CD4-positive, alpha-beta T cell treated with Interleukin-17A for 1 hour (primary cell): ENCODE measurements around the gene SH3TC1.

Experiments
- DNase-seq: peaks from one replicate; pipeline ENCODE4 v3.0.0-alpha.2; 2020

Gene SH3TC1

GRCh38 chr4:8164194-8164565, 34.9 kb upstream of the SH3TC1 start:
- DNase-seq: no peak

- no peak for DNase-seq
Observed at GRCh38 chr4:8164687-8165086, 34.4 kb upstream of the SH3TC1 start.

DNA sequence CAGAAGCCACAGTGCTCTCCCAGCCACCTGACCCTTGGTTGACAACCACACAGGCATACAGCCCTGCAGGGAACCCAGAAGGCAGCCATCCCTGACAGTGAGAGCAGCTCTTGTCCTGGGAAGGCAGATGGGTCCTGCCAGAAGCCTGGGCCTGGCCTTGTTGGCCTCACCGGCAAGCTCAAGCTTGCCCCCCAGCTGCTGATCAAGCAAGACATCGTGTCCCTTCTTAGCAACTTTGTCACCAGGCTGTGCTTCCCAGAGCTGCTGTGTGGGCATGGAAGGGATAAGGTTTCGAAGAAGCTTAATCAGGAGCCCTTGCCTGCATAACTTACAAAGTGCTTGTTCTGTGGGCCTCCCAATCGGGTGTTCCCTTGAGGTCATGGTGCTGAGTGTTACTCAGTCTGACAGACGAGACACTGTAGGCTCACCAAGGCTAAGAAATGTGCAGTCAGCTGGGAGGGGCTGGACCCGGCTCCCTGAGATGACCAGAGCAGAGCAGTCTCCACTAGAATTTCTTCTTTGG, 33.7 kb upstream of the SH3TC1 start:
- DNase-seq: no peak

- DNase-seq: no peak
Observed at GRCh38 chr4:8167291-8167690, 31.8 kb upstream of the SH3TC1 start.

DNA sequence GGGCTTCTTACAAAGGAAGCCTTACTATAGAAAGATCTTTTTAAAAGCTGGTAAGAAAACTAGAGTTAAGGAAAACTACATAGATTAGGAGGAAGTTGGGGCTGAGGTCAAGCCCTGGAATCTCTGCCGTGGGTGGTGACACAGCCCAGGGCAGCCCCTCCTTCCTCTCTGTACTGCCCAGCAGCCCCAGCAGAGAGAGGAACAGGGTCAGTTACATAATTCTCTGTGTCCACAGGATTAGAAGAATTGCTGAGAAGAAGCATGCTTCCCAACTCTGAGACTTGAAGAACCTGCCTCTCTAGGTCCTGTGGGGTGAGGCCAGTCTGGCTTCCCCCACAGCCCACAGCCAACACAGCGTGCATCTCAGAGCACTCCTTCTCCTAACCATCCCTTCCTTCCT, 31.3 kb upstream of the SH3TC1 start:
- DNase-seq: no peak

DNA sequence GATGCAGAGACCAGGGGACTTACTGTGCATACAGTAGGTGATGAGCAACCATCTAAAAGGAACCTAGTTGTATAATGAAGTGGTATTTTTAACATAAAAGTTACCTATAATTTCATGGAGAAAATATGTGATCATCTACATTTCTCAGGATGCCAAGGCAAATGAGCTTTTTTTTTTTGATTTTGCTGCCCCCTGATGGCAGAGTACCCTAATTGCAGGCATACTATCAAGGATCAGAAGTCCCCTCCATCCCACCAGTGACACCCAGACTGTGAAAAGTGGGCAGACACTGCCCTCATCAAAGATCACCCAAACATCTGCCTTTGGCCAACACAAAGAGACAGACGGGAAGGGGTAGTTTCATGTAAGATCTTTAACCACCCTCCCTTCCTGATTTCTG, 30.9 kb upstream of the SH3TC1 start:
- no peak for DNase-seq

- no peak for DNase-seq
Observed at GRCh38 chr4:8168832-8169598, 30.1 kb upstream of the SH3TC1 start.

GRCh38 chr4:8169763-8170162, 29.3 kb upstream of the SH3TC1 start:
- DNase-seq: no peak

DNA sequence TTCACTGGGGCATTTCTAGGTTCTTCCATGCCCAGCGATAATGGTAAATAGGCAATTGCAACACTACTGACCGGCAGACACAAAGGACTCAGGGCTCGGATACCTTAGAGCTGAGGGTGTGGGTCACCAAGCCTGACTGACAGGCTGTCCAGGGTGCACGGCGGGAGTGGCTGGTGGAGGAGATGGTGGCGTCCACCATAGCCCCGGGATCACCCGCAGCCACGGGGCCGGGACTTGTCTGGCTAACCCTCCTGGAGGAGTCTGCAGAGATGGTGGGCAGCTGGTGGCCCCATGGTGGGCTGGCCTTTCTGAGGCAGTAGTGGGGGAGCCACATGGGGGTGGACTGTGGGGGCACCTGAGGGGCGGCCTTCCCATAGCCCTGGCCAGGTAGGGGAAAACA, 28.7 kb upstream of the SH3TC1 start:
- no peak for DNase-seq

DNA sequence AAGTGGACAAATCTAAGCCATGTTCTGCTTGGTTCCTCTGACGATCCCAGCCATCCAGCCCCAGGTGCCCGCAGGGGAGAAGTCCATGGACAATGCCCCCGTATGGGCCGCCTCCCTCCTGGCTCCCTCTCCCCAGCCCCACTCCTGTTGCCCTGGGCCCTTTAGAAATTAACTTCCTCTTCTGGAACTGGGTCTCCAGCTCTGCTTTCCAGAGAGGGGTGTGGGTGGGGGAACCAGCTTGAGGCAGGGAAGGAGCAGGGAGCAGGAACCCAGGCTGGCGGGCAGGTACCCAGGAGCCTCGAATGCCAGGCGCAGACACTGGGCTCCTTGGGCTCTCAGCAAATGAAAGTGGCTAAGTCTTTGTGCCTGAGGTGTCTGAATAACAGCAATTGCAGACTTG, 27.8 kb upstream of the SH3TC1 start:
- no peak for DNase-seq

DNA sequence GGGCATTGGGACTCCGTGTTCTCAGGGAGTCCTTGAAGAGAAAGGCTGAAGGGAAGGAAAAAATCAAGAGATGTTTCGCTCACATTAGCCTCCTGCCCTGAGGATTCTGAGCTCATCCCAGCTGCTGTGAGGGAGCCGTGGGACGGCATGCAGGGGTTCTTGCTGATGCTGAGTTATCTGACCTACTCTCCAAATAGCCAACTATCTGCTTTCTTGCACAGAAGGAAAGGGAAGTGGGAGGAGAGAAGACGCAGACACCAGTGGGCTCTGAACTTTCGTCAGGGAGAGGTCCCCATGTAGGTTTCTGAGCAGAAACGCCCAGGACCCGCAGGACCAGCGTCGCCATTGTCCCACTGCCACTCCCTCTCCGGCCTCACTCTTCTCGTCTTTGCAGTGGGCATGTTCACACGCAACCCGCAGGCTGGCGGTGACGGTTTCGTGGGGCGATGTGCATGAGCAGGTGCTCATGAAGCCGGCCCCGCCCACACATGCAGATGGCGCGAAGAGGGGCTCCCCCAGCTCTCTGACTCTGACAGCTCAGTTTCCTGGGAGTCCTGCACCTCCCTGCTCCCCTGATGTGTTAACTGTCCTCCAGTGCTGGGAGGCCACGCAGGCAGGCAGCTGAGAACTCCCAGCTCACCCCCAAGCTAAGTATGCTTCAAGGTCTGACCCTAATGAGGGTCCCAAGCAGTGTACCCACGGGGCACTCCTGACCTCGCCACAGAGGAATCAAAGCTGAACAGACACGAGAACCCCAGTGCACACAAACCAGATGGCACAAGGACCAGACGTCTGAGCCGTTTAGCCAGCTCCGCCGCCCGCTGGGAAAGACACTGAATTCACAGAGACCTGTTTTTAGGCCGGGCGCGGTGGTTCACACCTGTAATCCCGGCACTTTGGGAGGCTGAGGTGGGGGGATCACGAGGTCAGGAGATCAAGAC, 26.8 kb upstream of the SH3TC1 start:
- no peak for DNase-seq

- DNase-seq: no peak
Observed at GRCh38 chr4:8173492-8174242, 25.4 kb upstream of the SH3TC1 start.

DNA sequence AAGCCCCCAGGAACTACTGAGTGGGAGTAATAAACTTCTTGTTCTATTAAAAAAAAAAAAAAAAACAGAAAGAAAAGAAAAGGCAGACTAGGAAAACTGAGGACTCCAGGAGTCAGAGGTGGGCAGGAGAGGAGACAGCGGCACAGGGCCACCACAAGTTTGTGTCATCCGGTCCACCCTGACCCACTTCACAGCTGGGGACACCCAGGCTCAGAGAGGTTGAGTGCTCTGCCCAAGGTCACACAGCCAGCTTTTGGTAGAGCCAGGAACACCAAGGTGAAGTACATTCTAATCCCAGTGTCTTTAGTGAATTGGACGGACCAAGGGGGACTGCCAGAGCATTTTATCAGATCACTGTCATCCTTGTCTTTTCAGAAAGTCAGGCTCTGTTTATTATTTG, 24.1 kb upstream of the SH3TC1 start:
- DNase-seq: no peak

- no peak for DNase-seq
Observed at GRCh38 chr4:8175686-8176085, 23.4 kb upstream of the SH3TC1 start.

DNA sequence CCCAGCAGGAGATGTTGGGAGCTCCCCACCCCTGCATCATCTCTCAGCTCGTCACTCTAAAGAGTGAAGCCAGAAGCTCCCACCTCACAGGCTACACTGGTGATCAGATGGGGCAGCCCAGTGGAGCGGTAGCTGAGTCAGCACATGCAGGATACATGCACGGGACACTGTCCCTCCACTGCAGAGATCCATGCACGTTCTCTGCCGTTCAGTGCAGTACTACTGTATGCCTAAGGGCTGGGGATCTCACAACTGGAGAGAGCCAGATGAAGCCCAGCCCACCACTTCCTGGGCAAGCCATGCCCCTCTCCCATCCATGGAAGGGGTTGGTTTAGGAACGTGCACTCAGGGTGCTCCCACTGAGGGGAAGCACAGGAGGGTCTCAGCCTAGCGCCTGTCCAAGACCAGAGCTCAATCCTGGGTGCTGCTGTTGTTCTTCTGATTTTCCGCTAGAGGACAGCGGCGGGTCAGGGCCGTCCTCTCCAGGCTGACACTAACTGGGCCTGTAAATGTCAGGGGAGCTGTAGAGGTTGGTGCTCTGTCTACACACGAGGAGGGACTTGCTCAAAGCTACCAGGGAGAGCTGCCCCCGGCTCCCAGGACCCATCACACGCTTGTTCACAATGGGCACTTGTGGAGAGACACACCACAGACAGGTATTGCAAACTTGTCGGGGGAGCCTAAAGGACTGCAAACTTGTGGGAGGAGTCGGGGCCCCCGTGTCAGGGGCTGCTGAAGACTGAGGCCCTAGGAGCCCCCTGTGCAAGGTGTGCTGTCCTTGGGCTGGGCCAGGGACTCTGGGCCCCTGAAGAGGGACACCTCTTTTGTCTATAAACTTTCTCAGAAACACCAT, 22.3 kb upstream of the SH3TC1 start:
- DNase-seq: peak; percentile 53

DNA sequence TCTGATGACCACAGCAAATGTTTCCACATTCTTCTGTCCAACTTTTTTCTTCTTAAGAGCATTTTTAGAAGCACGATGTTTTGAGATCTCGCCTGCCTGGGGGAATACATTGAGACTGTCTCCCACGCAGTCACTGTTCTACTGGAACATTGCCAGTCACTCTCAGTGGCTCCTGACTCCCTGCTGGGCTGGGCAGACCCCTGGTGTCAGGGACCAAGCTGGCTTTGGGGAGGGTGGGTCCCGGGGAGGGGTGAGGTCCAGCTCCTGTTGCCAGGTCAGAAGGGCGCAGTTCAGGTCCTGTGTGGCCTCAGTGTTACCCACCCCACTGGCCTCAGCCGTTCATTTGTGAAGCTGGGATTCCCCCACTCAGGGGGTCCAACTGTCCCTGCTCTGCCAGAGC, 21.5 kb upstream of the SH3TC1 start:
- DNase-seq: no peak

DNA sequence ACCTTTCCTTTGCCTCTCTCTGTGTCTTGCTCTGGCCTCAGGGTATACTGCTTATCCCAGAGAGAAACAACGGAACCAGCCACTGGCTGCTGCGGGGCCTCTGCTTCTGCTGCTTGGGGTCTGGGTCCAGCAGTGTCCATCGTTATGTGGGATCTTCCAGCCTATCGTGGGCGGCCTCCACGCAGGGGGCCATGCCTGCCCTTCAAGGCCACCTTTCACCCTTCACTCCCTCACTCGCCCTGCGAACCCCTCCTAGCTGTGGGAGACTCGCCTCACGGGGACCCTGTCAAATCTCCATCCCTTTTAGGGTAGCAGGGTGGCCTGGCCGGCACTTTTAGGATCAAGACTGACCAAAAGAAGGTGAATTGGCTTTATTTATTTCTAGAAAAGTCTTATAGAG, 21.1 kb upstream of the SH3TC1 start:
- DNase-seq: no peak

GRCh38 chr4:8179074-8179473, 20.0 kb upstream of the SH3TC1 start:
- no peak for DNase-seq

DNA sequence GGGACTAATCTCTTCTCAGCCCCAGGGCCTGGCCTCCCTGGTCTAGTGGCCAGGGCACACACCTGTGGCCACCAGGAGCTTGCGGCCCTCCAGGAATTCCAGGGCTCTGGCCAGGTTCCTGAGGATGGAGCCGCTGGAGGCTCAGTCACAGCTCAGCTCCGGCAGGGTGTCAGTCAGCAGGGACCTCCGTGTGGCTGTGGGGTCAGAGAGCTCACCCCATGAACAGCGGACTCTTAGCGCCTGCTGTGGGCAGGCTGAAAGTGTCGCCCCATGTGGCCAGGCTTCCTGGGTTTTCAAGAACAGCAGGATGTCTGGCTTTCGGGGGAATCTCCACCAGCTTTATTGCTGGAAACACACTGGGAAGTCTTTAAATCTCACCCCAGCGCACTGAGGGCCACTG, 19.3 kb upstream of the SH3TC1 start:
- DNase-seq: no peak

- no peak for DNase-seq
Observed at GRCh38 chr4:8180310-8181093, 18.6 kb upstream of the SH3TC1 start.

GRCh38 chr4:8181119-8181518, 18.0 kb upstream of the SH3TC1 start:
- no peak for DNase-seq
